H9 (cell line): Measurements from ENCODE around the gene C1orf74. TPM values are rescaled to one million over a fixed set of nuclear protein-coding genes. Genes with fewer than 3 reads are reported as not detected.

ENCODE experiments used
- DNase-seq: peaks from one replicate; pipeline ENCODE4 v3.0.0-alpha.2; 2017
- H2AFZ ChIP-seq: one replicate; pipeline ENCODE4 v1.6.1; 2013; ENCODE audit warnings: mild to moderate bottlenecking, low read length, control low read depth, moderate library complexity
- H2AK5ac ChIP-seq: 2 replicates; pipeline ENCODE4 v1.6.1; 2013; ENCODE audit warnings: low read length, control low read depth, mixed read lengths; ENCODE audit not compliant: insufficient read length
- H2BK120ac ChIP-seq: one replicate; pipeline ENCODE4 v1.6.1; 2013; ENCODE audit warnings: low read depth, mild to moderate bottlenecking, low read length, control low read depth, inconsistent platforms; ENCODE audit not compliant: poor library complexity, severe bottlenecking
- H2BK12ac ChIP-seq: 2 replicates; pipeline ENCODE4 v1.6.1; 2013; ENCODE audit warnings: low read length, control low read depth, mixed read lengths, low read depth; ENCODE audit not compliant: insufficient read length
- H2BK15ac ChIP-seq: 2 replicates; pipeline ENCODE4 v1.6.1; 2013; ENCODE audit warnings: low read depth, low read length, control low read depth
- H2BK20ac ChIP-seq: one replicate; pipeline ENCODE4 v1.6.1; 2013; ENCODE audit warnings: low read depth, mild to moderate bottlenecking, low read length, control low read depth, inconsistent platforms; ENCODE audit not compliant: poor library complexity, severe bottlenecking
- H2BK5ac ChIP-seq: 2 replicates; pipeline ENCODE4 v1.6.1; 2013; ENCODE audit warnings: low read length, control low read depth, mixed read lengths; ENCODE audit not compliant: insufficient read length
- H3K14ac ChIP-seq: 2 replicates; pipeline ENCODE4 v1.6.1; 2013; ENCODE audit warnings: low read length, control low read depth; ENCODE audit not compliant: insufficient read depth
- H3K18ac ChIP-seq: 2 replicates; pipeline ENCODE4 v1.6.1; 2013; ENCODE audit warnings: low read depth, mild to moderate bottlenecking, mixed read lengths, low read length, control low read depth; ENCODE audit not compliant: insufficient read length
- H3K23ac ChIP-seq: 2 replicates; pipeline ENCODE4 v1.6.1; 2013; ENCODE audit warnings: low read length, control low read depth, mixed read lengths, low read depth; ENCODE audit not compliant: insufficient read length
- H3K23me2 ChIP-seq: 2 replicates; pipeline ENCODE4 v1.6.1; 2013; ENCODE audit warnings: low read depth, mild to moderate bottlenecking, mixed read lengths, low read length, control low read depth; ENCODE audit not compliant: insufficient read length, poor library complexity, severe bottlenecking
- H3K27ac ChIP-seq: 2 replicates; pipeline ENCODE4 v1.5.1; 2013; ENCODE audit warnings: low read length, control low read depth, mixed read lengths, low read depth; ENCODE audit not compliant: insufficient read length
- H3K27me3 ChIP-seq: 2 replicates; pipeline ENCODE4 v1.6.1; 2013; ENCODE audit warnings: low read length, control low read depth, inconsistent platforms; ENCODE audit not compliant: insufficient read depth
- H3K4ac ChIP-seq: 2 replicates; pipeline ENCODE4 v1.6.1; 2013; ENCODE audit warnings: low read depth, mild to moderate bottlenecking, control low read depth, inconsistent platforms, low read length, moderate library complexity
- H3K4me1 ChIP-seq: 2 replicates; pipeline ENCODE4 v1.6.1; 2013; ENCODE audit warnings: low read length, control low read depth, inconsistent platforms; ENCODE audit not compliant: insufficient read depth
- H3K4me2 ChIP-seq: 2 replicates; pipeline ENCODE4 v1.6.1; 2013; ENCODE audit warnings: low read length, control low read depth, mixed read lengths; ENCODE audit not compliant: insufficient read length, insufficient read depth
- H3K56ac ChIP-seq: 2 replicates; pipeline ENCODE4 v1.6.1; 2013; ENCODE audit warnings: low read depth, mild to moderate bottlenecking, mixed read lengths, low read length, control low read depth; ENCODE audit not compliant: insufficient read length
- H3K79me1 ChIP-seq: 2 replicates; pipeline ENCODE4 v1.6.1; 2013; ENCODE audit warnings: low read depth, mild to moderate bottlenecking, moderate library complexity, low read length, control low read depth, inconsistent platforms; ENCODE audit not compliant: insufficient read depth, poor library complexity, severe bottlenecking
- H3K79me2 ChIP-seq: 2 replicates; pipeline ENCODE4 v1.6.1; 2013; ENCODE audit warnings: low read length, control low read depth, inconsistent platforms; ENCODE audit not compliant: insufficient read depth
- H3K9ac ChIP-seq: 2 replicates; pipeline ENCODE4 v1.6.1; 2013; ENCODE audit warnings: low read length, control low read depth, mixed read lengths; ENCODE audit not compliant: insufficient read length; ENCODE audit errors: extremely low read depth
- H3K9me3 ChIP-seq: one replicate; pipeline ENCODE4 v1.6.1; 2013; ENCODE audit warnings: low read depth, low read length, inconsistent platforms; ENCODE audit not compliant: control insufficient read depth
- H3T11ph ChIP-seq: one replicate; pipeline ENCODE4 v1.6.1; 2013; ENCODE audit warnings: mild to moderate bottlenecking, low read length, control low read depth, inconsistent platforms
- H4K20me1 ChIP-seq: one replicate; pipeline ENCODE4 v1.6.1; 2013; ENCODE audit not compliant: control insufficient read depth, insufficient read length, insufficient read depth
- H4K5ac ChIP-seq: 2 replicates; pipeline ENCODE4 v1.6.1; 2013; ENCODE audit warnings: low read depth, mild to moderate bottlenecking, mixed read lengths, low read length, control low read depth; ENCODE audit not compliant: insufficient read length
- H4K8ac ChIP-seq: replicated peaks from 2 replicates; pipeline ENCODE4 v1.6.1; 2013; ENCODE audit warnings: low read length, control low read depth, mixed read lengths, low read depth; ENCODE audit not compliant: insufficient read length
- H4K91ac ChIP-seq: 2 replicates; pipeline ENCODE4 v1.6.1; 2013; ENCODE audit warnings: low read depth, mild to moderate bottlenecking, moderate library complexity, mixed read lengths, low read length, control low read depth; ENCODE audit not compliant: insufficient read length
- H3K27ac Mint-ChIP-seq, 3 experiments: 2 replicates in 2 of 3; 3 replicates in 1 of 3; pipeline ENCODE4 v1.8.0; 2020 to 2021; ENCODE audit warnings: mixed read lengths in 3 of 3, mild to moderate bottlenecking in 1 of 3, moderate library complexity in 1 of 3
- H3K27me3 Mint-ChIP-seq: 2 replicates; pipeline ENCODE4 v1.8.0; 2021; ENCODE audit warnings: low read depth, mild to moderate bottlenecking, moderate library complexity, mixed read lengths
- H3K36me3 Mint-ChIP-seq, 3 experiments: 2 replicates in 2 of 3; 3 replicates in 1 of 3; pipeline ENCODE4 v1.8.0; 2020 to 2021; ENCODE audit warnings: low read depth in 3 of 3, mixed read lengths in 3 of 3; ENCODE audit not compliant: insufficient read depth in 1 of 3
- H3K4me1 Mint-ChIP-seq, 2 experiments: 2 replicates each; pipeline ENCODE4 v1.8.0; 2020; ENCODE audit warnings: mixed read lengths in 2 of 2
- H3K4me3 Mint-ChIP-seq, 2 experiments: 2 replicates in 1 of 2; 3 replicates in 1 of 2; pipeline ENCODE4 v1.8.0; 2020 to 2021; ENCODE audit warnings: mild to moderate bottlenecking in 2 of 2, mixed read lengths in 2 of 2, moderate library complexity in 1 of 2
- H3K9me3 Mint-ChIP-seq, 2 experiments: 2 replicates in 1 of 2; 3 replicates in 1 of 2; pipeline ENCODE4 v1.8.0; 2020; ENCODE audit warnings: mild to moderate bottlenecking in 2 of 2, mixed read lengths in 2 of 2, moderate library complexity in 1 of 2
- CTCF ChIP-seq: fragments of 200-600 bp; sonication (generic); conservative IDR thresholded peaks from 3 replicates; pipeline ENCODE4 v1.8.0; 2021; ENCODE audit warnings: antibody characterized with exemption, mild to moderate bottlenecking
- WGBS: extraction: QIAGEN DNeasy Blood & Tissue Kit; methylation state at CpG from one replicate; pipeline ENCODE4 v1.1.7; 2013; ENCODE audit warnings: missing lambda C conversion rate, low lambda C conversion rate, mixed read lengths; ENCODE audit not compliant: insufficient read length; ENCODE audit errors: extremely low coverage; 5-methylcytosine and 5-hydroxymethylcytosine counted together
- total RNA-seq: library from RNA; stranded (reverse); gene quantifications from 2 replicates; pipeline ENCODE4 v1.2.1, GENCODE V29; 2021

C1orf74 gene
- total RNA-seq, 1 experiment from 2014 or later = 2.4 TPM

GRCh38 chr1:209790286-209791193 lies 6.2 kb upstream of the C1orf74 start:
- Histone ChIP-seq H4K5ac (no peak overlapping the region), H3K14ac (no peak overlapping the region), H3K79me2 (no peaks in the 10 kb centered on the region), H3K79me1 (no peaks in the 10 kb centered on the region), H3K23ac (no peak overlapping the region), H3K56ac (no peak overlapping the region), H2BK5ac (no peak overlapping the region), H2AFZ (no peak overlapping the region), H3K4me2 (no peak overlapping the region), H3K9ac (no peak overlapping the region), H2BK15ac (no peak overlapping the region), H3K23me2 (no peaks in the 10 kb centered on the region), H3K4me1 (no peaks in the 10 kb centered on the region), H3K4ac (no peak overlapping the region), H2BK120ac (no peak overlapping the region), H3T11ph (no peak overlapping the region), H3K18ac (no peak overlapping the region), H4K20me1 (no peaks in the 10 kb centered on the region), H3K27ac (no peak overlapping the region), H3K27me3 (no peaks in the 10 kb centered on the region), H2AK5ac (no peak overlapping the region), H3K9me3 (no peaks in the 10 kb centered on the region), H2BK12ac (no peak overlapping the region), H4K8ac (no peak overlapping the region), H4K91ac (no peak overlapping the region), H2BK20ac (no peak overlapping the region)
- no peak for TF ChIP-seq CTCF
- H3K27ac Mint-ChIP-seq = no peak overlapping the region
- H3K27me3 Mint-ChIP-seq = peaks cover 8% of the 10 kb centered on the region
- no peak overlapping the region for H3K4me3 Mint-ChIP-seq
- H3K4me1 Mint-ChIP-seq = no peaks in the 10 kb centered on the region
- no CpG with 5 or more reads among the region's 10 CpGs for WGBS
- DNase-seq = no peak
- peaks cover 2 to 74% (median 57%) of the 10 kb centered on the region in 3 experiments; a peak in 5 of 7 replicates for H3K36me3 Mint-ChIP-seq
- H3K9me3 Mint-ChIP-seq = no peaks in the 10 kb centered on the region
